NT2/D1 (cell line): ENCODE measurements around the gene CREB5.

Source experiments
- SUZ12 ChIP-seq: IDR thresholded peaks from 2 replicates; pipeline ENCODE4 v1.6.1; 2011; ENCODE audit not compliant: insufficient read length, insufficient read depth; ENCODE audit errors: extremely low read depth
- YY1 ChIP-seq: IDR thresholded peaks from 2 replicates; pipeline ENCODE4 v1.6.1; 2011; ENCODE audit not compliant: insufficient read length, insufficient read depth
- ZNF274 ChIP-seq: IDR thresholded peaks from 2 replicates; pipeline ENCODE4 v1.6.1; 2011; ENCODE audit warnings: mild to moderate bottlenecking, low read depth, low read length

DNA sequence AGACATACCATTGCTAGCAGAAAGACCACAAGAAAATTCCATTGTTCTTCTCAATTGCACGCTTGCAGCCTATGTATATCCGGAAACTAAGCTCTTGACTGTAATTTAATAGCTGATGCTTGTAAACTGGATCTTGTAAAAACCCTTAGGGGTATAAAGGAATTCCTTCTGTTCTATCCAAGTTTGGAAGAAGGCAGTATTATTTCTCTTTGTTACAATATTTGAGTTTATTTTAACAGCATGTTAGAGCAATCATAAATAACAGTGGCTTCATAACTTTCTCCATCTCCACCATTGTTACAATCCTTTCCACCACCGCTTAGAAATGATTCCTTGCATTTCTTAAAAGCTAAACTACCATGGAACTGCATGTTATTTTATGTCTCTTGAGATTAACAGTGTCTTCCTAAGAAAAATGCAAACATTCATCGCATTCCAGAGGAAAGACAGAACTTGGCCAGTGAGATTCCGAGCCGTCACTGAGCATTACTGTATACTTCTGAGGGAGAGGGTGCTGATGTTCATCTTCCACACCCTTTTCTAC, 453.4 kb downstream of the CREB5 start:
- no peak for TF ChIP-seq ZNF274
- TF ChIP-seq YY1: no peak
- TF ChIP-seq SUZ12: no peak
